Activated CD4-positive, CD25-positive, alpha-beta regulatory T cell (primary cell): ENCODE measurements around the gene RAB14.
"Not testable (repeated sequence)": the region's sequence is repeated elsewhere in the genome, so short reads cannot be mapped to it uniquely, and the experiment has no call there.

ENCODE experiments used
- DNase-seq, 4 experiments: peaks; one replicate each; lab custom pipeline; 2025; lab: John Stamatoyannopoulos, UW

Gene RAB14

GRCh38 chr9:121156263-121156731 is 45.4 kb downstream of the RAB14 start:
- no peak for DNase-seq

DNA sequence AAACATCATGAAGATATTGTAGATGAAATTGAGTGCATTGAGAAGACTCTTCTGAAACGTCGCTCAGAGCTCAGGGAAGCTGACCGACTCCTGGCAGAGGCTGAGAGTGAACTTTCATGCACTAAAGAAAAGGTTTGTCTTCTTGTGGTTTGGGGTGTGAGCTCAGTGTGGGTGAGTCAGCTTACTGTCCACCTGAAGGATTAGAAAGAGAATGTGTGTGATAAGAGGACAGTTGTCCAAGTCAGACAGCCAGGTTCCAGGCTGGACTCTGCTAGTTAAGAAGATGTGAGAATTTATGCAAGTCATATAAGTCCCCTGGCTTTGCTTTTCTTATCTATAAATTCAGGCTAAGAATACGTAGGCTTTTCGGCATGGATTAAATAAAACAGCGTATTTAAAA is 46.9 kb downstream of the RAB14 start:
- DNase-seq = no peak

DNA sequence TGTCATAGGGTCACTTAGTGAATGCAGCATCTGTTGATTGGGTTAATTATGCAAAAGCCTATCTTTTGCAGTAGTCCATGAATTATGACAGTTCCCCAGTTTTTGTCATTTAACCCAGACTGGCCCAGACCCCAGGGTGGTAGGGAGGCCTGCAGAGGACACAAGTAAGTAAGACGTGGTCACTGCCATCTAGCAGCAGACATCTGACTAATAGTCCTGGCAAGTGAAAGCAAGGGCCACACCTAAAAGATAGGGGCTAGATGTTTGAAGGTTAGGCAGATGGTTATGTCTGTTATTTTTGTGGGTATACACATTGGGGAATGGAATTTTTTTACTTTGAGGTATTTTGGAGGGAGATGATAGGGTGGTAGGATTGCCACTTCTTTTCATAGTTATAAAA is 48.0 kb downstream of the RAB14 start:
- DNase-seq = no peak

DNA sequence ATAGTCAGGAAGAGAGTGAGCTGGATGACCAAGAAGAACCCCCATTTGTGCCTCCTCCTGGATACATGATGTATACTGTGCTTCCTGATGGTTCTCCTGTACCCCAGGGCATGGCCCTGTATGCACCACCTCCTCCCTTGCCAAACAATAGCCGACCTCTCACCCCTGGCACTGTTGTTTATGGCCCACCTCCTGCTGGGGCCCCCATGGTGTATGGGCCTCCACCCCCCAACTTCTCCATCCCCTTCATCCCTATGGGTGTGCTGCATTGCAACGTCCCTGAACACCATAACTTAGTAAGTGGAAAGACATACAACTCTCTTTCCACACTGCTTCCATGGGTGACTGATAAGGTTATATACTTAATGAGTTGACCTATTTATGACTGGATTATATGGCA is 51.5 kb downstream of the RAB14 start:
- DNase-seq = no peak

- DNase-seq = no peak
Measured at GRCh38 chr9:121144482-121144881, 57.2 kb downstream of the RAB14 start.

- DNase-seq = no peak
Measured at GRCh38 chr9:121143771-121144170, 57.9 kb downstream of the RAB14 start.

DNA sequence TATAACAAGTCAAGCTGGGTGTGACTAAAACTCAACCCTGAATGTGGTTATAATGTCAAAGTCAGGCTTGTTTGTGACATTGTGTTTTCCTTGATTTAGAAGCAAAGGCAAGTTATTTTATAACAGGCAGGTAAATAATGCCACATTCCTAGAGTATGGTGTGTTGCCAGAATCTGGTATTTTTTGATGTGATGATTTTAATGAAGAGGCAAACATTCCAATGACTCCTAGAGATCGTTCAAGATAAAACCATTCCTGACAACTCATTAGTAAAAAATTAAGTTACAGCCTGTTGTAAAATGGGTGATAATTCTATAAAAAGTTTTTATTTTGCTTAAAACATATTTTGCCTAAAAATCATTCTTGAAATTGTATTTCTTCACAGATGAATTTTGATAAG is 60.0 kb downstream of the RAB14 start:
- no peak for DNase-seq

DNA sequence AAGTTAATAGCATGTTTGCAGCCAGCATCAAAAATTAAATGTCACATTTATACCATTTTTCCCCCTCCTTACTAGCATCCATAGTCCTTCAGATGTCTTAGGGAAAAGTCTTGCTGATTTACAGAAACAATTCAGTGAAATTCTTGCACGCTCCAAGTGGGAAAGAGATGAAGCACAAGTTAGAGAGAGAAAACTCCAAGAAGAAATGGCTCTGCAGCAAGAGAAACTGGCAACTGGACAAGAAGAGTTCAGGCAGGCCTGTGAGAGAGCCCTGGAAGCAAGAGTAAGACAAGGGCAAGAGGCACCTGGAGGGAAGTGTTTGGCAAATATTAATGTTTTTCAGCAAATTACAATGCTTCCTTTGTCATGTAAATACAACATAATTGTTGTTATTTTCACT is 60.4 kb downstream of the RAB14 start:
- DNase-seq = no peak

DNA sequence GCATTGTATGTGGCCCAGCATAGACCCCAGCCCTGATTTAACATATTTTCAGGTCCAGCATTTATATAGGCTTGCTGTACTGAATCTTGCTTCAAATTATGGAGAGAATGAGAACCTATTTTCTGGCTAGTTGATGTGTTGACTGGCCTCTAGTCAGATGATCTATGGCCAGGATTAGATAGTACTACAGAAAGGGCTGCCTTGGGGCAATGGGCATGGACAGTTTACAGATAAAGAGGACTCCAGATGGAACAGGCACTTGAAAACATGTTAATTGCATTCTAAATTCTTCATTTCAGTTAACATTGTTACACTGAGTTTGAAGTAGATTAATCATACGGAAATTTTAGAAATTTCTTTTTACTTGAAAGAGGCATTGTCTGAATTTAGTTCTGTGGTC is 61.5 kb downstream of the RAB14 start:
- DNase-seq = no peak

GRCh38 chr9:121138973-121139372 is 62.7 kb downstream of the RAB14 start:
- DNase-seq = no peak

GRCh38 chr9:121138561-121138960 is 63.1 kb downstream of the RAB14 start:
- DNase-seq = no peak

DNA sequence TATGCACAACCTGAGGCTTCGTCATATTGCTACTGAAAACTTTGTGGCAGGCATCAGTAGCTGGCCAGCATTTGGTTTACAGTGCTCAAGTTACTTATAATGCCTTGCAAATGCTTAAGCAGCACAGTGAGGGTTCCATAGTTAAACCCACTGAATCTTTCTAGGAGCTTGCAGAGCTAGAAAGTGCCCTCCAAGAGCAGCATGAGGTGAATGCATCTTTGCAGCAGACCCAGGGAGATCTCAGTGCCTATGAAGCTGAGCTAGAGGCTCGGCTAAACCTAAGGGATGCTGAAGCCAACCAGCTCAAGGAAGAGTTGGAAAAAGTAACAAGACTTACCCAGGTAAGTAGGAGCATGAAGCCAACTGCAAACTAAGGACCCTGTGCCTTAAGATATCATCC is 66.0 kb downstream of the RAB14 start:
- DNase-seq = no peak

- DNase-seq = peak; percentile 5 to 80 (median 46)
Measured at GRCh38 chr9:121133104-121133816, 68.4 kb downstream of the RAB14 start.

GRCh38 chr9:121129384-121129783 is 72.3 kb downstream of the RAB14 start:
- not testable (repeated sequence) for DNase-seq
